ENCODE results near the gene ANAPC2. TPM values are rescaled to one million over a fixed set of nuclear protein-coding genes. Genes with fewer than 3 reads are reported as not detected.
"Not testable (repeated sequence)": the region's sequence is repeated elsewhere in the genome, so short reads cannot be mapped to it uniquely, and the experiment has no call there.

The ANAPC2 gene
- total RNA-seq, 1 experiment from 2014 or later, result 95.4 TPM

DNA sequence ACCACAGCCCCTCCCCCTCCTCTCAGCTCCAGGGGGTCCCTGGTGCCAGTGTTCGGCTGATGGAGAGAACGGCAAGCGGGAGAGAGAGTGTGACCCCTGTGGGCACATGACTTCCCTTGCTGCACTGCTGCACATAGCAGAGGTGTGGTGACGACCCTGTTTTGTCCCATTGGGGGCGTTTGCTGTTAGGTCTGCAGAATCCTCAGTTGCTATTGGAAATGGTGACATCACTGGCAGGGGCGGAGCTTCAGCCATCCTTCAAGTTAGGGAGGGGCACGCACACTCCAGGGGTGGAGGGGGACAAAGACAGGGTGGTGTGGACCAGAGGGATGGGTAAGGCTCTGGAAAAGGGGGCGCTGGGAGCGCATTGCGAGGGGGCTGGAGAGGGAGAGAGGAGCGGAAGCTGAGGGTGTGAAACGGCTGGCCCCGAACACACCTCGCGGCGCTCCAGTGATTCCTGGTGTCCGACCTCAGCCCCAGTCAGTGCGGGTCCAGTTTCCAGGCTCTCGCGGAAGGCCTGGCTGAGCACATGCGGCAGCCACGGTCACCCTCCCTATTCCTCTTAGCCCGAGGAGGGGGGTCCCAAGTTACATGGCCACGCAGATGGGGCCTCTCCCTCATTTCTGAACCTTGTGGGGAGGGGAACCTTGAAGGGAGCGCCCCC lies 50.2 kb downstream of the ANAPC2 start:
- no peak for TF ChIP-seq EZH2 (IDR thresholded peaks at IDR 0.05; ENCODE audit: low read depth)
- TF ChIP-seq, protein P1, sequence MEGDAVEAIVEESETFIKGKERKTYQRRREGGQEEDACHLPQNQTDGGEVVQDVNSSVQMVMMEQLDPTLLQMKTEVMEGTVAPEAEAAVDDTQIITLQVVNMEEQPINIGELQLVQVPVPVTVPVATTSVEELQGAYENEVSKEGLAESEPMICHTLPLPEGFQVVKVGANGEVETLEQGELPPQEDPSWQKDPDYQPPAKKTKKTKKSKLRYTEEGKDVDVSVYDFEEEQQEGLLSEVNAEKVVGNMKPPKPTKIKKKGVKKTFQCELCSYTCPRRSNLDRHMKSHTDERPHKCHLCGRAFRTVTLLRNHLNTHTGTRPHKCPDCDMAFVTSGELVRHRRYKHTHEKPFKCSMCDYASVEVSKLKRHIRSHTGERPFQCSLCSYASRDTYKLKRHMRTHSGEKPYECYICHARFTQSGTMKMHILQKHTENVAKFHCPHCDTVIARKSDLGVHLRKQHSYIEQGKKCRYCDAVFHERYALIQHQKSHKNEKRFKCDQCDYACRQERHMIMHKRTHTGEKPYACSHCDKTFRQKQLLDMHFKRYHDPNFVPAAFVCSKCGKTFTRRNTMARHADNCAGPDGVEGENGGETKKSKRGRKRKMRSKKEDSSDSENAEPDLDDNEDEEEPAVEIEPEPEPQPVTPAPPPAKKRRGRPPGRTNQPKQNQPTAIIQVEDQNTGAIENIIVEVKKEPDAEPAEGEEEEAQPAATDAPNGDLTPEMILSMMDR (conservative IDR thresholded peaks at IDR 0.05), result no peak
- CTCF ChIA-PET, result interaction anchor here (0.6 kb wide), 1 partner anchor 46 kb away, joined by 3 read pairs; no protein-coding TSS in a partner anchor
- Histone ChIP-seq H3K9me2 (ENCODE audit: insufficient read depth) (no peaks in the 10 kb centered on the region), H3K79me2 (ENCODE audit: low read depth) (no peaks in the 10 kb centered on the region), H4K20me1 (ENCODE audit: insufficient read depth) (no peaks in the 10 kb centered on the region), H3K9me3 (ENCODE audit: insufficient read depth, low read depth) (no peaks in the 10 kb centered on the region), H3K4me3 (no peak overlapping the region), H3K4me2 (no peak overlapping the region), H3F3A (ENCODE audit: insufficient read depth, low read depth) (peaks cover 17% of the 10 kb centered on the region; the same call in 1 of the 2 replicates), H3K27me3 (ENCODE audit: insufficient read depth, low read depth) (peaks cover 21% of the 10 kb centered on the region; the same call in 1 of the 2 replicates), H3K4me1 (replicated peaks; ENCODE audit: insufficient read depth) (no peaks in the 10 kb centered on the region), H2AFZ (no peak overlapping the region), H3K27ac (no peak overlapping the region), H3K36me3 (ENCODE audit: low read depth) (no peaks in the 10 kb centered on the region)
- no peak for DNase-seq
- POLR2A ChIA-PET (ENCODE audit: unreplicated experiment), result no interaction called here
- BruUV-seq (replicated peaks), result no TSS peak
- intact Hi-C loops (cut with micrococcal nuclease; ENCODE audit: unreplicated experiment), result no loop called here

DNA sequence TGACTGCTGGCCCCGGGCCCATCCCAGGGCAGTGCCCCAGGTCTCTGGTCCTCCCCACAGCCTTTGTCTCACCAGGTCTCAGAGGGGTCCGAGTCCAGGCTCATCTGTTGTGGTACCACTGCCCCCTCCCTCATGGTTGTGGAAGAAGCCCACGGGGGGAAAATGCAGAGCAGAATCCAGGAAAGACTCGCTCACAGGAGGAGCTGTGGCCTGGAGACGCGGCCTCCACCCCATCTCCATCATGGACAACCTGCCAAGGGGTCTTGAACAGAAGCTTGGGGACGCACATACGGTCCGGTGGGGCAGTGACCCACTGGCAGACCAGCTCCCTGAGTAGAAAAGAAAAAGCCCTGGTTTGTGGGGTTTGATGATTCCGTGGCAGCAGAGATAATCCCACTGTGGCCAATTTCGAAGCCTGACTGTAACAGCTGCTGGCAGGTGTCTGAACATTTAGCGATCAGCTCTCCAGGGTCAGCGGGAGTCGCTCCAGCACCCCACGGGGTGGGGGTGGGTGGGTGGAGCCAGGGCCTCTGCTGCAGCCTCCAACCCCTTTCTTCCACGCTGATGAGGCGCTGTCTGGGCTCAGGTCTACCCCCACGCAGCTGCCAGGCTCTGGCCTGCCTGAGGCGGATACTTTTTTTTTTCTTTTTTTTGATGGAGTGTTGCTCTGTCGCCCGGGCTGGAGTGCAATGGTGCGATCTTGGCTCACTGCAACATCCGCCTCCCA lies 51.3 kb downstream of the ANAPC2 start:
- BruUV-seq (replicated peaks), result no TSS peak
- intact Hi-C loops (cut with micrococcal nuclease; ENCODE audit: unreplicated experiment), result no loop called here
- TF ChIP-seq, protein P1 (conservative IDR thresholded peaks at IDR 0.05), result no peak
- no peak for TF ChIP-seq EZH2 (IDR thresholded peaks at IDR 0.05; ENCODE audit: low read depth)
- Histone ChIP-seq H3K9me3 (ENCODE audit: insufficient read depth, low read depth) (no peaks in the 10 kb centered on the region), H4K20me1 (ENCODE audit: insufficient read depth) (no peaks in the 10 kb centered on the region), H3K4me2 (no peak overlapping the region), H3K36me3 (ENCODE audit: low read depth) (no peaks in the 10 kb centered on the region), H3K27me3 (ENCODE audit: insufficient read depth, low read depth) (peaks cover 19% of the 10 kb centered on the region; the same call in 1 of the 2 replicates), H3K4me1 (replicated peaks; ENCODE audit: insufficient read depth) (no peaks in the 10 kb centered on the region), H3K9me2 (ENCODE audit: insufficient read depth) (no peaks in the 10 kb centered on the region), H3K4me3 (no peak overlapping the region), H3F3A (ENCODE audit: insufficient read depth, low read depth) (peaks cover 20% of the 10 kb centered on the region; the same call in 1 of the 2 replicates), H3K27ac (no peak overlapping the region), H2AFZ (no peak overlapping the region), H3K79me2 (ENCODE audit: low read depth) (no peaks in the 10 kb centered on the region)
- CTCF ChIA-PET, result no interaction called here
- POLR2A ChIA-PET (ENCODE audit: unreplicated experiment), result no interaction called here
- no peak for DNase-seq

DNA sequence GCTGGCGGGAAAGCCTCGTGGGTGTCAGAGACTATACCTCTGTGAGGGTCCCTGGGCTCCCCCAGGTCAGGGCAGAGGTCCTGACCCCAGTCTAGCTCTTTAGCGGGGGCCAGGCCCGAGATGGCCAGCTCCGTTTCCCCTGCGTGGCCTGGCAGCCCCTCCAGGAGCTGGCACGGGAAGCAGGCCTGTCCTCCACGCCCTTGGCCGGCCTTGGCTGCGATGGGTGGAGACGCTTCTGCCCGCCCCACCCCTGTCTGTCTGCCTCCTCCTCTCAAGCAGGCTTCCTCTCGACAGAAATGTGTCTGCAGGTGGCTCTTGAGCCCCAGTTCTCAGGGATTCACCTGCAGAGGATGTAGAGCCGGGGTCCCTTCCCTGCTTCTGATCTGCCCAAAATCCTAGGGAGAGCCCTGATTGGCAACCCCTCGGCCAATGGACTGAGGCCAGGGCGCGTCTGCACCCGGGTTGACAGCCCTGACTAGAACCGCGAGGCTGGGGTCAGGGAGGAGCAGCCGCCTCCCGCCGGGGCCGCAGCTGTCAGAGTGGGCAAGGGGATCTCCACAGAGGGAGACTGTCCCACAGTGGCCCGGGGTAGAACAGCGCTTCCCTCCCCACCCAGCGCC lies 52.0 kb downstream of the ANAPC2 start:
- Histone ChIP-seq H3K4me2 (no peak overlapping the region), H3F3A (ENCODE audit: insufficient read depth, low read depth) (peaks cover 20% of the 10 kb centered on the region; the same call in 1 of the 2 replicates), H3K4me1 (replicated peaks; ENCODE audit: insufficient read depth) (no peaks in the 10 kb centered on the region), H3K36me3 (ENCODE audit: low read depth) (no peaks in the 10 kb centered on the region), H3K27ac (no peak overlapping the region), H3K9me2 (ENCODE audit: insufficient read depth) (no peaks in the 10 kb centered on the region), H4K20me1 (ENCODE audit: insufficient read depth) (no peaks in the 10 kb centered on the region), H2AFZ (no peak overlapping the region), H3K9me3 (ENCODE audit: insufficient read depth, low read depth) (no peaks in the 10 kb centered on the region), H3K27me3 (ENCODE audit: insufficient read depth, low read depth) (peaks cover 14% of the 10 kb centered on the region; the same call in 1 of the 2 replicates), H3K4me3 (no peak overlapping the region), H3K79me2 (ENCODE audit: low read depth) (no peaks in the 10 kb centered on the region)
- intact Hi-C loops (cut with micrococcal nuclease; ENCODE audit: unreplicated experiment), result no loop called here
- ChIA-PET CTCF (no interaction called here), POLR2A (ENCODE audit: unreplicated experiment) (no interaction called here)
- TF ChIP-seq, protein P1 (conservative IDR thresholded peaks at IDR 0.05), result no peak
- TF ChIP-seq EZH2 (IDR thresholded peaks at IDR 0.05; ENCODE audit: low read depth), result no peak
- BruUV-seq (replicated peaks), result no TSS peak
- no peak for DNase-seq

DNA sequence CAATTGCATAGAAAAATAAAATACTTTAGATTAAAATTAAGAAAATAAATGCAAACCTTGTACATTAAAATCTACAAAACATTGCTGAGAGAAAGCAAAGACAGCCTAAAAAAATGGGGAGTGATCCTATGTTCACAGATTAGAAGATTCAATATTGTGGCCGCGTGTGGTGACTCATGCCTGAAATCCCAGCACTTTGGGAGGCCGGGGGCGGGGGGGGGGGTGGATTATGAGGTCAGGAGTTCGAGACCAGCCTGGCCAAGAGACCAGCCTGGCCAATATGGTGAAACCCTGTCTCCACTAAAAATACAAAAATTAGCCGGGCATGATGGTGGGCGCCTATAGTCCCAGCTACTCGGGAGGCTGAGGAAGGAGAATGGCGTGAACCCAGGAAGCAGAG lies 53.2 kb downstream of the ANAPC2 start:
- H3K4me2 ChIP-seq; H3K27ac ChIP-seq; H3K9me3 ChIP-seq (ENCODE audit: insufficient read depth, low read depth); intact Hi-C loops (cut with micrococcal nuclease; ENCODE audit: unreplicated experiment); BruUV-seq (replicated peaks); H3K79me2 ChIP-seq (ENCODE audit: low read depth); H3K4me3 ChIP-seq; H4K20me1 ChIP-seq (ENCODE audit: insufficient read depth); DNase-seq; H3K36me3 ChIP-seq (ENCODE audit: low read depth); H2AFZ ChIP-seq; H3K4me1 ChIP-seq (replicated peaks; ENCODE audit: insufficient read depth); H3K27me3 ChIP-seq (ENCODE audit: insufficient read depth, low read depth); H3K9me2 ChIP-seq (ENCODE audit: insufficient read depth): not testable (repeated sequence)
- ChIA-PET POLR2A (ENCODE audit: unreplicated experiment) (interaction anchor here (0.6 kb wide), 3 partner anchors 8 to 468 kb away, joined by 8 to 11 read pairs (median 9); no protein-coding TSS in a partner anchor), CTCF (interaction anchor here (0.6 kb wide), 1 partner anchor 19 kb away, joined by 11 read pairs; no protein-coding TSS in a partner anchor)
- peaks cover 20% of the 10 kb centered on the region; the same call in 1 of the 2 replicates for H3F3A ChIP-seq (ENCODE audit: insufficient read depth, low read depth)

All from PC-9 (cell line).